GM12878 (cell line): Measurements from ENCODE around the gene TXNL1. TPM values are rescaled to one million over a fixed set of nuclear protein-coding genes. Genes with fewer than 3 reads are reported as not detected.

Experiments used
- CBX5 ChIP-seq: sonication (generic); IDR thresholded peaks from 2 replicates; pipeline ENCODE4 v1.6.1; 2016; ENCODE audit warnings: low read depth, moderate library complexity, mild to moderate bottlenecking, inconsistent platforms
- CREB1 ChIP-seq: IDR thresholded peaks from 2 replicates; pipeline ENCODE4 v1.6.1; 2012; ENCODE audit warnings: low read depth, mild to moderate bottlenecking, inconsistent platforms
- EED ChIP-seq: sonication (generic); IDR thresholded peaks from 2 replicates; pipeline ENCODE4 v1.6.1; 2016; ENCODE audit warnings: antibody characterized with exemption, low read depth
- FOXK2 ChIP-seq: fragments of 450-650 bp; IDR thresholded peaks from 2 replicates; pipeline ENCODE4 v1.6.1; 2017; ENCODE audit warnings: mild to moderate bottlenecking, moderate library complexity
- KAT2A ChIP-seq: conservative IDR thresholded peaks from 2 replicates; pipeline ENCODE4 v1.6.1; 2011; ENCODE audit warnings: low read depth, low read length; ENCODE audit not compliant: control insufficient read depth
- MYC ChIP-seq: IDR thresholded peaks from 2 replicates; pipeline ENCODE4 v1.6.1; 2011; ENCODE audit warnings: mild to moderate bottlenecking, low read length, moderate library complexity, inconsistent platforms; ENCODE audit not compliant: insufficient read depth, insufficient replicate concordance, insufficient read length, severe bottlenecking
- NBN ChIP-seq: fragments of 450-650 bp; IDR thresholded peaks from 2 replicates; pipeline ENCODE4 v1.6.1; 2016
- NR2C1 ChIP-seq: fragments of 450-650 bp; IDR thresholded peaks from 2 replicates; pipeline ENCODE4 v1.6.1; 2017; ENCODE audit warnings: antibody characterized with exemption, mild to moderate bottlenecking, moderate library complexity
- POLR2A ChIP-seq: IDR thresholded peaks from 2 replicates; pipeline ENCODE4 v1.6.1; 2011; ENCODE audit warnings: low read depth, mild to moderate bottlenecking, low read length
- RCOR1 ChIP-seq: conservative IDR thresholded peaks from 2 replicates; pipeline ENCODE4 v1.6.1; 2012; ENCODE audit warnings: low read depth, low read length, improper control_type of control experiment
- REST ChIP-seq: IDR thresholded peaks from 2 replicates; pipeline ENCODE4 v1.6.1; 2012; ENCODE audit warnings: mild to moderate bottlenecking, low read depth, low read length
- SMAD5 ChIP-seq: IDR thresholded peaks from 2 replicates; pipeline ENCODE4 v1.6.1; 2016; ENCODE audit warnings: antibody characterized with exemption, low read depth
- YY1 ChIP-seq: IDR thresholded peaks from 2 replicates; pipeline ENCODE4 v1.6.1; 2011; ENCODE audit warnings: low read depth, mild to moderate bottlenecking, low read length
- ZNF274 ChIP-seq: IDR thresholded peaks from one replicate; pipeline ENCODE4 v1.8.0; 2011; ENCODE audit not compliant: insufficient read length, insufficient read depth
- ZNF687 ChIP-seq: fragments of 450-650 bp; IDR thresholded peaks from 2 replicates; pipeline ENCODE4 v1.6.1; 2017; ENCODE audit warnings: mild to moderate bottlenecking, moderate library complexity
- polyA plus RNA-seq, 11 experiments: library from polyadenylated mRNA; depleted of rRNA in 4 of 11; unstranded in 6 of 11; stranded (reverse) in 5 of 11; fragments of >200 nt; fragmentation: Nextera tagmentation in 4 of 11; fragmentation: Illumina TruSeq in 1 of 11; extraction: Ambion mirVana in 4 of 11; extraction: Trizol in 1 of 11; gene quantifications; 1 replicate in 1 of 11; 2 replicates in 10 of 11; pipeline versions ENCODE4 v1.2.1 to v1.2.3, GENCODE V29; 2011 to 2016; ENCODE audit warnings: inconsistent platforms in 2 of 11, missing spikeins in 2 of 11, low read depth in 1 of 11
- total RNA-seq, 4 experiments: library from RNA; depleted of rRNA in 3 of 4; stranded (reverse); fragments of >200 nt in 3 of 4; fragmentation: Illumina TruSeq in 1 of 4; extraction: Trizol in 1 of 4; gene quantifications; 2 replicates each; pipeline versions ENCODE4 v1.2.1 to v1.2.3, GENCODE V29; 2013 to 2021
- TF ChIP-seq, protein P1 (sequence below): fragments of 450-650 bp; IDR thresholded peaks from 2 replicates; pipeline ENCODE4 v1.6.1; 2016; ENCODE audit warnings: mild to moderate bottlenecking, moderate library complexity, borderline replicate concordance
- TF ChIP-seq, protein P2 (sequence below): IDR thresholded peaks from 2 replicates; pipeline ENCODE4 v1.6.1; 2012; ENCODE audit warnings: low read length, inconsistent platforms

The TXNL1 gene
- total and polyA plus RNA-seq, 10 of the 15 experiments (the other 5 are each of a cell fraction or from before 2014, with no cell fraction given), result 30.9 to 124 (median 71.2) TPM

- peak; percentile 68 for TF ChIP-seq ZNF687
- peak; percentile 71; the same call in 1 of the 2 replicates for TF ChIP-seq YY1
- TF ChIP-seq, protein P1, sequence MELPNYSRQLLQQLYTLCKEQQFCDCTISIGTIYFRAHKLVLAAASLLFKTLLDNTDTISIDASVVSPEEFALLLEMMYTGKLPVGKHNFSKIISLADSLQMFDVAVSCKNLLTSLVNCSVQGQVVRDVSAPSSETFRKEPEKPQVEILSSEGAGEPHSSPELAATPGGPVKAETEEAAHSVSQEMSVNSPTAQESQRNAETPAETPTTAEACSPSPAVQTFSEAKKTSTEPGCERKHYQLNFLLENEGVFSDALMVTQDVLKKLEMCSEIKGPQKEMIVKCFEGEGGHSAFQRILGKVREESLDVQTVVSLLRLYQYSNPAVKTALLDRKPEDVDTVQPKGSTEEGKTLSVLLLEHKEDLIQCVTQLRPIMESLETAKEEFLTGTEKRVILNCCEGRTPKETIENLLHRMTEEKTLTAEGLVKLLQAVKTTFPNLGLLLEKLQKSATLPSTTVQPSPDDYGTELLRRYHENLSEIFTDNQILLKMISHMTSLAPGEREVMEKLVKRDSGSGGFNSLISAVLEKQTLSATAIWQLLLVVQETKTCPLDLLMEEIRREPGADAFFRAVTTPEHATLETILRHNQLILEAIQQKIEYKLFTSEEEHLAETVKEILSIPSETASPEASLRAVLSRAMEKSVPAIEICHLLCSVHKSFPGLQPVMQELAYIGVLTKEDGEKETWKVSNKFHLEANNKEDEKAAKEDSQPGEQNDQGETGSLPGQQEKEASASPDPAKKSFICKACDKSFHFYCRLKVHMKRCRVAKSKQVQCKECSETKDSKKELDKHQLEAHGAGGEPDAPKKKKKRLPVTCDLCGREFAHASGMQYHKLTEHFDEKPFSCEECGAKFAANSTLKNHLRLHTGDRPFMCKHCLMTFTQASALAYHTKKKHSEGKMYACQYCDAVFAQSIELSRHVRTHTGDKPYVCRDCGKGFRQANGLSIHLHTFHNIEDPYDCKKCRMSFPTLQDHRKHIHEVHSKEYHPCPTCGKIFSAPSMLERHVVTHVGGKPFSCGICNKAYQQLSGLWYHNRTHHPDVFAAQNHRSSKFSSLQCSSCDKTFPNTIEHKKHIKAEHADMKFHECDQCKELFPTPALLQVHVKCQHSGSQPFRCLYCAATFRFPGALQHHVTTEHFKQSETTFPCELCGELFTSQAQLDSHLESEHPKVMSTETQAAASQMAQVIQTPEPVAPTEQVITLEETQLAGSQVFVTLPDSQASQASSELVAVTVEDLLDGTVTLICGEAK, result peak; percentile 76; the same call in 1 of the 2 replicates
- TF ChIP-seq POLR2A, result peak; percentile 87
- no peak for TF ChIP-seq MYC
- TF ChIP-seq NBN, result peak; percentile 99
- TF ChIP-seq KAT2A, result no peak
- TF ChIP-seq REST, result no peak
- TF ChIP-seq FOXK2, result no peak
- TF ChIP-seq CBX5, result 0 out of 2 replicates have a peak, but pooled peaks have one; percentile 21
- no peak for TF ChIP-seq RCOR1
- TF ChIP-seq, protein P2, sequence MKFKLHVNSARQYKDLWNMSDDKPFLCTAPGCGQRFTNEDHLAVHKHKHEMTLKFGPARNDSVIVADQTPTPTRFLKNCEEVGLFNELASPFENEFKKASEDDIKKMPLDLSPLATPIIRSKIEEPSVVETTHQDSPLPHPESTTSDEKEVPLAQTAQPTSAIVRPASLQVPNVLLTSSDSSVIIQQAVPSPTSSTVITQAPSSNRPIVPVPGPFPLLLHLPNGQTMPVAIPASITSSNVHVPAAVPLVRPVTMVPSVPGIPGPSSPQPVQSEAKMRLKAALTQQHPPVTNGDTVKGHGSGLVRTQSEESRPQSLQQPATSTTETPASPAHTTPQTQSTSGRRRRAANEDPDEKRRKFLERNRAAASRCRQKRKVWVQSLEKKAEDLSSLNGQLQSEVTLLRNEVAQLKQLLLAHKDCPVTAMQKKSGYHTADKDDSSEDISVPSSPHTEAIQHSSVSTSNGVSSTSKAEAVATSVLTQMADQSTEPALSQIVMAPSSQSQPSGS, result peak; percentile 37; the same call in 1 of the 2 replicates
- peak; percentile 46; the same call in 1 of the 2 replicates for TF ChIP-seq NR2C1
- TF ChIP-seq ZNF274, result no peak
- TF ChIP-seq EED, result no peak
- TF ChIP-seq SMAD5, result peak; percentile 54; the same call in 1 of the 2 replicates
- peak; percentile 97 for TF ChIP-seq CREB1
Measured at GRCh38 chr18:56638232-56639103, at the start of gene TXNL1 (continued).
